ENCODE data around the gene SLC6A9.

DNA sequence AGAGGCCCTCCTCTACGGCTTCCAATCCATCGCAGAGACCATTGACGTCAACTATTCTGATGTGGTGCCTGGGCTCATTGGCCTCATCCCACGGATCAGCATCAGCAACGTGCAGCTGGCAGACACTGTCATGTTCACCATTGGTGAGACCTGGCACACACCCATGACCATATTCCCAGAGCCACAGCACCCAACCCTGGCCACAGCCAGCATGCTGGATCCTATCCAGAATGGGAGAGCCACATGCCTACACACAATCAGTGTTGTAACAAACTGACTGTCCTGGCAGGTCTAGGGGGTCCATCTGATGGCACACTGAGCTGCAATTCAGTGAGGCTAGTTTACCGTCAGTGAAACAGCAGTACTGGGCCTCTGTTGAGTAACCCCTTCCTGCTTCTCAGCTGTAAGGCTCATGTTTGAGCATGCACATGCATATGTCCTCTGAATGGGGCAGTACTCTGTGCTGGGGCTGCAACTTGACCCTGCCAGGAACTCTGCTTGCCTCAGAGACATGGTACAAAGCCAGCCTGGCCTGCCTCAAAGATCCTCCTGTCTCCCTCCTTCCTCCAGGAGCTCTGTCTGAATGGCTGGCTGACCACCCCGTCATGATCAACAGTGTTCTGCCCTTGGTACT lies 73.7 kb downstream of the SLC6A9 start:
- no peak for TF ChIP-seq TARDBP (IDR thresholded peaks at IDR 0.05)
- no peak for TF ChIP-seq FOXA1 (IDR thresholded peaks at IDR 0.05)
- TF ChIP-seq ZNF384 (IDR thresholded peaks at IDR 0.05), result no peak
- TF ChIP-seq ARNT (IDR thresholded peaks at IDR 0.05), result no peak
- TF ChIP-seq SP1 (IDR thresholded peaks at IDR 0.05), result no peak
